Measurements from ENCODE around the gene SFXN5. TPM values are rescaled to one million over a fixed set of nuclear protein-coding genes. Genes with fewer than 3 reads are reported as not detected.

Gene SFXN5
- total RNA-seq, 6 experiments from 2014 or later: 10.2 to 17.0 (median 14.7) TPM

- Mint-ChIP-seq H3K27ac (0 out of 2 replicates have a peak overlapping the region, but pooled peaks have one; percentile 29), H3K4me1 (ENCODE audit: low read depth) (peaks cover 25% of the 10 kb centered on the region), H3K9me3 (no peaks in the 10 kb centered on the region), H3K36me3 (ENCODE audit: low read depth) (peaks cover 14% of the 10 kb centered on the region; the same call in 1 of the 2 replicates), H3K27me3 (ENCODE audit: insufficient read depth) (peaks cover 1% of the 10 kb centered on the region), H3K4me3 (no peak overlapping the region)
- no peak for TF ChIP-seq CTCF (IDR thresholded peaks at IDR 0.05)
- no peak for DNase-seq
These were observed 89.3 kb downstream of the SFXN5 start for GRCh38 chr2:72982219-72982618.

GRCh38 chr2:72981536-72981935 is 90.0 kb downstream of the SFXN5 start:
- no peak overlapping the region for H3K4me3 Mint-ChIP-seq
- no peak for TF ChIP-seq CTCF (IDR thresholded peaks at IDR 0.05)
- H3K36me3 Mint-ChIP-seq (ENCODE audit: low read depth): peaks cover 14% of the 10 kb centered on the region; the same call in 1 of the 2 replicates
- no peak for DNase-seq
- H3K4me1 Mint-ChIP-seq (ENCODE audit: low read depth): peaks cover 25% of the 10 kb centered on the region
- no peaks in the 10 kb centered on the region for H3K9me3 Mint-ChIP-seq
- no peaks in the 10 kb centered on the region; the same call in none of the 2 replicates for H3K27me3 Mint-ChIP-seq (ENCODE audit: insufficient read depth)
- no peak overlapping the region for H3K27ac Mint-ChIP-seq

- DNase-seq: peak; percentile 16
- Mint-ChIP-seq H3K4me3 (no peak overlapping the region), H3K36me3 (ENCODE audit: low read depth) (peaks cover 14% of the 10 kb centered on the region; the same call in 1 of the 2 replicates), H3K27me3 (ENCODE audit: insufficient read depth) (no peaks in the 10 kb centered on the region; the same call in 1 of the 2 replicates), H3K4me1 (ENCODE audit: low read depth) (peaks cover 25% of the 10 kb centered on the region), H3K27ac (no peak overlapping the region), H3K9me3 (no peaks in the 10 kb centered on the region)
- TF ChIP-seq CTCF (IDR thresholded peaks at IDR 0.05): no peak
These were observed 90.8 kb downstream of the SFXN5 start for GRCh38 chr2:72980535-72981217.

- Mint-ChIP-seq H3K4me3 (no peak overlapping the region), H3K27ac (no peak overlapping the region), H3K4me1 (ENCODE audit: low read depth) (peaks cover 25% of the 10 kb centered on the region), H3K27me3 (ENCODE audit: insufficient read depth) (no peaks in the 10 kb centered on the region; the same call in 1 of the 2 replicates), H3K36me3 (ENCODE audit: low read depth) (peaks cover 14% of the 10 kb centered on the region; the same call in 1 of the 2 replicates), H3K9me3 (no peaks in the 10 kb centered on the region)
- no peak for TF ChIP-seq CTCF (IDR thresholded peaks at IDR 0.05)
- DNase-seq: no peak
These were observed 91.6 kb downstream of the SFXN5 start for GRCh38 chr2:72979896-72980295.

- no peaks in the 10 kb centered on the region for H3K36me3 Mint-ChIP-seq (ENCODE audit: low read depth)
- DNase-seq: no peak
- no peaks in the 10 kb centered on the region for H3K9me3 Mint-ChIP-seq
- H3K4me3 Mint-ChIP-seq: no peak overlapping the region
- H3K27ac Mint-ChIP-seq: no peak overlapping the region
- TF ChIP-seq CTCF (IDR thresholded peaks at IDR 0.05): no peak
- no peaks in the 10 kb centered on the region; the same call in 1 of the 2 replicates for H3K27me3 Mint-ChIP-seq (ENCODE audit: insufficient read depth)
- no peaks in the 10 kb centered on the region for H3K4me1 Mint-ChIP-seq (ENCODE audit: low read depth)
These were observed 96.5 kb downstream of the SFXN5 start for GRCh38 chr2:72975017-72975416.
